Effector memory CD8-positive, alpha-beta T cell (primary cell): ENCODE results near the gene ITPR3.

Source experiments
- ATAC-seq: fragments of 150-1000 bp; cut with Tn5 transposase; replicated peaks from 2 replicates; pipeline ENCODE4 v1.10.0; 2021; ENCODE audit warnings: mild to moderate bottlenecking, moderate library complexity
- DNase-seq, 3 experiments: peaks; one replicate each; pipeline ENCODE4 v3.0.0; 2021
- H3K27ac Mint-ChIP-seq, 2 donors: one replicate each; pipeline ENCODE4 v1.8.0; 2022; ENCODE audit warnings: mild to moderate bottlenecking in 2 of 2, mixed read lengths in 2 of 2, moderate library complexity in 2 of 2
- H3K27me3 Mint-ChIP-seq, 2 donors: one replicate each; pipeline ENCODE4 v1.8.0; 2022; ENCODE audit warnings: mixed read lengths in 2 of 2
- H3K36me3 Mint-ChIP-seq: one replicate; pipeline ENCODE4 v1.8.0; 2022; ENCODE audit warnings: mild to moderate bottlenecking, moderate library complexity, mixed read lengths; ENCODE audit not compliant: insufficient read depth
- H3K4me1 Mint-ChIP-seq, 2 donors: one replicate each; pipeline ENCODE4 v1.8.0; 2022; ENCODE audit warnings: low read depth in 2 of 2, mixed read lengths in 2 of 2
- H3K4me3 Mint-ChIP-seq, 2 donors: one replicate each; pipeline ENCODE4 v1.8.0; 2022; ENCODE audit warnings: mild to moderate bottlenecking in 2 of 2, mixed read lengths in 2 of 2, moderate library complexity in 2 of 2
- H3K9me3 Mint-ChIP-seq, 2 donors: one replicate each; pipeline ENCODE4 v1.8.0; 2022; ENCODE audit warnings: mixed read lengths in 2 of 2

The ITPR3 gene

GRCh38 chr6:33727126-33727525 is 106.0 kb downstream of the ITPR3 start:
- Mint-ChIP-seq H3K27me3 (peaks cover 39 to 86% of the 10 kb centered on the region in 2 donors), H3K4me3 (no peak overlapping the region), H3K9me3 (no peaks in the 10 kb centered on the region), H3K27ac (no peak overlapping the region), H3K36me3 (peaks cover 4% of the 10 kb centered on the region), H3K4me1 (peaks cover 0 to 3% of the 10 kb centered on the region in 2 donors)
- DNase-seq: no peak
- ATAC-seq: no peak

- Mint-ChIP-seq H3K27ac (no peak overlapping the region), H3K36me3 (peaks cover 4% of the 10 kb centered on the region), H3K9me3 (no peaks in the 10 kb centered on the region), H3K4me1 (peaks cover 0 to 3% of the 10 kb centered on the region in 2 donors), H3K27me3 (peaks cover 30 to 84% of the 10 kb centered on the region in 2 donors), H3K4me3 (no peak overlapping the region)
- ATAC-seq (no peak), DNase-seq (no peak)
Measured at GRCh38 chr6:33727932-33728331, 106.8 kb downstream of the ITPR3 start.

DNA sequence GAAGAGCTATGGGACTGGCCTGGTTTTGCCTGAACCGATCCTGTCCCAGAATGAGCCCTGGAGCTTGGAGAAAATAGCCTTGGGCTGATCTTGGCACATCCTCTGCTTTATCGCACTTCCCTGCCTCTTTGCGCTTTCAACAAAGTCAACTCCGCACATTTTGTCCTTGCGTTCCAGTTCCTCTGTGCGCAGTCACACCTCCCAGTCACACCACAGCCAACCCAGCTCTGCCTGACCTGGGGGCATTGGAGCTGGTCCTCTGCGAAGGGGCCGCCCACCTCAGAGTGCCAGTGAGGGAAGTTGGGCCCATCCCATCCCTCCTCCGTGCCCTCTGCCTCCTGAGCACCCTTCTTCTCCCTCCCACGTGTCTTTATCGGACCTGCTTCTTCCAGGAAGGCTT is 107.3 kb downstream of the ITPR3 start:
- H3K4me1 Mint-ChIP-seq: peaks cover 0 to 3% of the 10 kb centered on the region in 2 donors
- DNase-seq (no peak), ATAC-seq (no peak)
- H3K36me3 Mint-ChIP-seq: peaks cover 4% of the 10 kb centered on the region
- H3K4me3 Mint-ChIP-seq: no peak overlapping the region
- peaks cover 25 to 84% of the 10 kb centered on the region in 2 donors for H3K27me3 Mint-ChIP-seq
- H3K9me3 Mint-ChIP-seq: no peaks in the 10 kb centered on the region
- H3K27ac Mint-ChIP-seq: no peak overlapping the region

GRCh38 chr6:33729059-33729458 is 107.9 kb downstream of the ITPR3 start:
- Mint-ChIP-seq H3K36me3 (peaks cover 4% of the 10 kb centered on the region), H3K4me1 (peaks cover 0 to 3% of the 10 kb centered on the region in 2 donors), H3K27me3 (peaks cover 21 to 79% of the 10 kb centered on the region in 2 donors), H3K9me3 (no peaks in the 10 kb centered on the region), H3K27ac (no peak overlapping the region), H3K4me3 (no peak overlapping the region)
- ATAC-seq (no peak), DNase-seq (no peak)

GRCh38 chr6:33730611-33731010 is 109.5 kb downstream of the ITPR3 start:
- Mint-ChIP-seq H3K4me1 (peaks cover 0 to 3% of the 10 kb centered on the region in 2 donors), H3K27me3 (peaks cover 21 to 64% of the 10 kb centered on the region in 2 donors), H3K4me3 (no peak overlapping the region), H3K27ac (no peak overlapping the region), H3K9me3 (no peaks in the 10 kb centered on the region), H3K36me3 (peaks cover 4% of the 10 kb centered on the region)
- DNase-seq (no peak), ATAC-seq (no peak)

DNA sequence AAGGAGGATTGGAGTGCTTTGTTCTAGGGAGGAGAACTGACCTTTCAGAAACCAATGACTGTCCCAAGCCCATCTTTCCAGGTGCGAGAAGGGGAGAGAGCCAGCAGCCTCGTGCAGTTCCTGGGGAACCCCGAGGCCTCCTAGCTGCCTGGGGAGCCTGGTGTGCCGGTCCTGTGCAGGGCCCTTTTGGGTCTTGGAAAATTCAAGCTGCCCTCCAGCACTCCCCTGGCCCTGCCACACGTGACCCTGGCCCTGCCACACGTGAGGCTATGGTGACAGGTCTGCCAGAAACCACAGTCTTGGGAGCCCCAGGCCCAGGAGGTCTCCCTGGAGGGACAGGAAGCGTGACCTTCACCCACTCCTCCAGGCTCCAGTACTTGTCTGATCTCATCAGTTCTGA is 109.9 kb downstream of the ITPR3 start:
- ATAC-seq (no peak), DNase-seq (no peak)
- Mint-ChIP-seq H3K4me1 (peaks cover 0 to 3% of the 10 kb centered on the region in 2 donors), H3K27me3 (peaks cover 21 to 59% of the 10 kb centered on the region in 2 donors), H3K36me3 (peaks cover 4% of the 10 kb centered on the region), H3K27ac (no peak overlapping the region), H3K9me3 (no peaks in the 10 kb centered on the region), H3K4me3 (no peak overlapping the region)

DNA sequence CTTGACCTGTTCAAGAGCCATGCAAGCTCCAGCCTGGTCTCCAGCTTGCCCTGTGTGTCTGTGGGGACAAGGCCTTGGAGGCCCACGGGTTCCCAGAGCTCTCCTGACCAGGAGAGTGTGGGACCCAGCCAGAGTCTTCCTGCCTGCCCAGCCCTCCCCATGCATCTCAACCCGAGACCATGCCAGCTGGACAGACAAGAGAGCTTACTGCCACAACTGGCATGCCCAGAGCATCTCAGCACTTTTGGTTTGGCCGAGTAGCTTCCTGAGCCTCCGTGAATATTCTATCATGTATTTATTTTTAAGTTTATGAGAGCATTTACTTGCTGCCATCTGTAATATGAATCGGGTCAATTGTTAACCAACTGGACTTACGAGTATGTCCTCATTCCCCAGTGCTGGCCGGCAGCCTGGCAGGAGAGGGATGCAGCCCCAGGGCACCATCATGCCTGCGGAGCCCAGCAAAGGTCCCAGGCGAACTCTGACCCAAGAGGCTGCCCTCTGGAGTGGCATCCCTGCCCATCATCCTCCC is 110.7 kb downstream of the ITPR3 start:
- no peak overlapping the region for H3K4me3 Mint-ChIP-seq
- H3K27me3 Mint-ChIP-seq: peaks cover 15 to 52% of the 10 kb centered on the region in 2 donors
- peaks cover 4% of the 10 kb centered on the region for H3K36me3 Mint-ChIP-seq
- no peaks in the 10 kb centered on the region for H3K9me3 Mint-ChIP-seq
- H3K4me1 Mint-ChIP-seq: peaks cover 0 to 3% of the 10 kb centered on the region in 2 donors
- no peak overlapping the region for H3K27ac Mint-ChIP-seq
- ATAC-seq (no peak), DNase-seq (no peak)

GRCh38 chr6:33732385-33732784 is 111.3 kb downstream of the ITPR3 start:
- Mint-ChIP-seq H3K36me3 (peaks cover 4% of the 10 kb centered on the region), H3K27me3 (peaks cover 13 to 46% of the 10 kb centered on the region in 2 donors), H3K27ac (no peak overlapping the region), H3K9me3 (no peaks in the 10 kb centered on the region), H3K4me1 (peaks cover 0 to 3% of the 10 kb centered on the region in 2 donors), H3K4me3 (no peak overlapping the region)
- DNase-seq (no peak), ATAC-seq (no peak)

- Mint-ChIP-seq H3K4me1 (peaks cover 0 to 3% of the 10 kb centered on the region in 2 donors), H3K9me3 (no peaks in the 10 kb centered on the region), H3K27me3 (peaks cover 13 to 46% of the 10 kb centered on the region in 2 donors), H3K4me3 (no peak overlapping the region), H3K27ac (no peak overlapping the region), H3K36me3 (peaks cover 4% of the 10 kb centered on the region)
- DNase-seq (no peak), ATAC-seq (no peak)
Measured at GRCh38 chr6:33732817-33733708, 111.9 kb downstream of the ITPR3 start.

GRCh38 chr6:33733709-33734007 is 112.5 kb downstream of the ITPR3 start:
- Mint-ChIP-seq H3K27me3 (peaks cover 11 to 40% of the 10 kb centered on the region in 2 donors), H3K4me1 (peaks cover 0 to 3% of the 10 kb centered on the region in 2 donors), H3K4me3 (no peak overlapping the region), H3K9me3 (no peaks in the 10 kb centered on the region), H3K36me3 (peaks cover 4% of the 10 kb centered on the region), H3K27ac (no peak overlapping the region)
- DNase-seq (no peak), ATAC-seq (no peak)

DNA sequence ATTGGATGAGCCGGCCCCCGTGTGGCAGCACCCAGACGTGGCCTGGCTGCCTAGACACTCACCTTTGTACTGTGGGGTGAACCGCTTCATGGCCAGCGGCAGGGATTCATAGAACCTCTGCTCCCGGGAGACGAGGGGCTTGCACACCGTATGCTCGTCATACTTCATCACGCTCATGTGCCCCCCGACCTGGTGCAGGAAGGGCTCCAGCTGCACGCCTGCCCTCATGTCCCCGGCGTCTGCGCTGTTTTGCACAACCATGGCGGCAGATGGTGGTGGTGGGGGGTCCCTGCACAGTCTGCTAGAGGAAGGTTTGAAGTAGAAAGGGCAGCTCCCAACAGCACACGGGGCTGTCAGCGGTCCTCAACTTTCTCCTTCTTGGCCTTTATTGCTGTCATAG is 114.1 kb downstream of the ITPR3 start:
- no peak for DNase-seq
- peaks cover 0 to 3% of the 10 kb centered on the region in 2 donors for H3K4me1 Mint-ChIP-seq
- H3K4me3 Mint-ChIP-seq: no peak overlapping the region
- H3K27me3 Mint-ChIP-seq: peaks cover 3 to 29% of the 10 kb centered on the region in 2 donors
- no peaks in the 10 kb centered on the region for H3K9me3 Mint-ChIP-seq
- H3K36me3 Mint-ChIP-seq: peaks cover 4% of the 10 kb centered on the region
- H3K27ac Mint-ChIP-seq: no peak overlapping the region
- no peak for ATAC-seq

- peaks cover 4 to 17% of the 10 kb centered on the region in 2 donors for H3K27me3 Mint-ChIP-seq
- H3K4me1 Mint-ChIP-seq: no peaks in the 10 kb centered on the region
- no peaks in the 10 kb centered on the region for H3K36me3 Mint-ChIP-seq
- H3K27ac Mint-ChIP-seq: no peak overlapping the region
- H3K4me3 Mint-ChIP-seq: no peak overlapping the region
- no peaks in the 10 kb centered on the region for H3K9me3 Mint-ChIP-seq
- ATAC-seq (no peak), DNase-seq (no peak)
Measured at GRCh38 chr6:33737267-33738026, 116.3 kb downstream of the ITPR3 start.

DNA sequence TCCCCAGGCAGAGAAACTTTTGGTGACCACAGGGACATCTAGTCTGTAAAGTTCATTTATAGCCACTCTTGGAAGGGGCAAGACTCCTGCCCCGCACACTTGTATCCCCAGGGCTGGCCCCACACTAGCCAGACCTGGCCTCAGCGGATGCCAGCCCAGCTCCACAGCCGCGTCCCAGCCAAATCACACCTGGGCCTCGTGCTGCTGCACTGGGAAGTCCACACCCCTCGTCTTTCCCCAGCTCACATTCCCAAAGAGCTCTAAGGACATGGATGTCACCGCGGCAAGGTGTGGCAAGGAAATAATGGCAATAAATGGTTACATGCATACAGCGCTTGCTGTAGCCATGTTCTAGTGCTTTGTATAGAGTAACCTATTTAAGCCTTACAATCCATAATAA is 117.0 kb downstream of the ITPR3 start:
- no peak overlapping the region for H3K4me3 Mint-ChIP-seq
- DNase-seq (no peak), ATAC-seq (no peak)
- no peaks in the 10 kb centered on the region for H3K9me3 Mint-ChIP-seq
- H3K27me3 Mint-ChIP-seq: peaks cover 11 to 17% of the 10 kb centered on the region in 2 donors
- H3K4me1 Mint-ChIP-seq: no peaks in the 10 kb centered on the region
- no peak overlapping the region for H3K27ac Mint-ChIP-seq
- no peaks in the 10 kb centered on the region for H3K36me3 Mint-ChIP-seq
